D341Med (cell line): Measurements from ENCODE around the gene RBM25.
"Not testable (repeated sequence)": the region's sequence is repeated elsewhere in the genome, so short reads cannot be mapped to it uniquely, and the experiment has no call there.

Experiments used
- DNase-seq: peaks from one replicate; pipeline ENCODE4 v3.0.0; 2012; ENCODE audit warnings: low spot score

Gene RBM25

DNA sequence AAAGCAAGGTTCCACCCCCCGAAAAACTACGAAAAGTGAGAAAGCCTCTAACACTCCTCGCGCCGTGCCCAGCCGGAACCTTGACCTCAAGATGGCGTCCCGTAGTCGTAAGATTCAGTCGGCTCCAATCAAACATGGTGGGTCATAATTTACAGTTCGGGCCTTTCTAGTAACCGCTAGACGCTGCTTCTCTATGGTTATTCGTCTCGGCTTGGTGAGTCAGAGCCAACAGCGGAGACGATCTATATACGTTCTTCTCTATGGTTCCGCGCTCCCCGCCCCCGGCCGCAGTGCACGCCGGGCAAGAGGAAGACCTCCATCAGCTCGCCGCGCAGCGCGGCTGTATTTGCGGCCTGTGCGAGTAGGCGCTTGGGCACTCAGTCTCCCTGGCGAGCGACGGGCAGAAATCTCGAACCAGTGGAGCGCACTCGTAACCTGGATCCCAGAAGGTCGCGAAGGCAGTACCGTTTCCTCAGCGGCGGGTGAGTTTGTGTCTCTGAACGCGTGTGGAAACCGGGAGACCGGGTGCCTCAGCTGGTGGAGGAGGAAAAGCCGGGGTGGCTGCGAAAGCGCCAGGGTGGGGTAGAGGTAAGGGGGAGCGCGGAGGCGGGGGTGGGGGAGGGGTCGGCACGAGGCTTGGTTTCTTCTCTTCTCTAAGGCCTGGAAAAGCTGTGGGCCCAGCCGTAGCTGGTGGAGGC lies at the start of gene RBM25:
RBM25 (plus strand) TSS at position 311 of the 698 bp plus-strand sequence. CDS start 13,108 bp downstream, outside the sequence.
- DNase-seq, result peak; percentile 96

DNA sequence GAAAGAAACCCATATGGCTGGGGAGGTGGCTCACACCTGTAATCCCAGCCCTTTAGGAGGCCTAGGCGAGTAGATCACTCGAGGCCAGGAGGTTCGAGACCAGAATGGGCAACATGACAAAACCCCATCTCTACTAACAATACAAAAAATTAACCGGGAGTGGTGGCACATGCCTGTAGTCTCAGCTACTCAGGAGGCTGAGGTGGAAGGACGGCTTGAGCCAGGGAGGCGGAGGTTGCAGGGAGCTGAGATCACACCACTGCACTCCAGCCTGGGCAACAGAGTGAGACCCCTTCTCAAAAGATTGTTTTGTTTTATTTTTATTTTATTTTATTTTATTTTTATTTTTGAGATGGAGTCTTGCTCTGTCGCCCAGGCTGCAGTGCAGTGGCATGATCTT lies 47.1 kb upstream of the RBM25 start:
- not testable (repeated sequence) for DNase-seq

DNA sequence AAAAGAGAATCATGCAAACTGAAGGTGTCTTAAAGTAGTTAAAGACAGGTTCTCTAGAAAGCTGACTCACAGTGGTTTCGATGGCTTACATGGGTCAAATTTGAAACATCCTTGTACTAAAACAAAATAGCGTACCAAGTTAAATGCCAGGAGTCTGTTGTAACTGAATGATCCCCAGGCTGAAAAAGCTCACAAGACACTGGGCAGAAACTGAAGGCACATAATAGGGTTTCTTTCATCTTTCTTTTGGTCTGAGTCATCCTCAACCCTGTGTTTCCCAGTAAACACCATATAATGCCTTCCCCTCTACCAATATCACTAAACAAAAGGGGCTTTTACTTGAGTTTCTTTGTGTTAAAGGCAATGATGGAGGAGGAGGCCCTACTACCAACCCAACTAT lies 44.2 kb upstream of the RBM25 start:
- DNase-seq, result no peak

DNA sequence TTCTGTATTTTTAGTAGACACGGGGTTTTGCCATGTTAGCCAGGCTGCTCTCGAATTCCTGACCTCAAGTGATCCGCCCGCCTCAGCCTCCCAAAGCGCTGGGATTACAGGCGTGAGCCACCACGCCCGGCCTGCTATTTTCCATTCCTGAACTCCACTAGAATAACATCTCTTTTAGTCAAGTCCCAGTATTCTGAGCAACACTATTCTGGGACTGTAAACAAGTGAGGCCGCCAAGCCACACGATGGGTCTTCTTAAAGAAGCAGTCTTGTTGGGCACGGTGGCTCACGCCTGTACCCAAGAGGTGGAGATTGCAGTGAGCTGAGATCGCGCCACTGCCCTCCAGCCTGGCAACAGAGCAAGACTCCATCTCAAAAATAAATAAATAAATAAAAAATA lies 42.8 kb upstream of the RBM25 start:
- DNase-seq, result not testable (repeated sequence)

DNA sequence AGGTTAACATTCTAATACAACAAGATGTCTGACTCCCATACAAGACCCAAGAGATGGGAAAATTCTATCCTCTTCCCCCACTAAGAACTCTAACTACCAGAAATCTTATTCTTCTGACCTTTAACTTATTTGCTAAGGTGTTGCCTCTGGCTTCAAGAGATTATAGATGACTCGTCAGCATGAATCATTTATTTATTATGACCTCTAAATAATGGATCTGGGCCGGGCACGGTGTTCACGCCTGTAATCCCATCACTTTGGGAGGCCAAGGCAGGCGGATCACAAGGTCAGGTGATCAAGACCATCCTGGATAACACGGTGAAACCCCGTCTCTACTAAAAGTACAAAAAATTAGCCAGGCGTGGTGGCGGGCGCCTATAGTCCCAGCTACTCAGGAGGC lies 42.3 kb upstream of the RBM25 start:
- not testable (repeated sequence) for DNase-seq

DNA sequence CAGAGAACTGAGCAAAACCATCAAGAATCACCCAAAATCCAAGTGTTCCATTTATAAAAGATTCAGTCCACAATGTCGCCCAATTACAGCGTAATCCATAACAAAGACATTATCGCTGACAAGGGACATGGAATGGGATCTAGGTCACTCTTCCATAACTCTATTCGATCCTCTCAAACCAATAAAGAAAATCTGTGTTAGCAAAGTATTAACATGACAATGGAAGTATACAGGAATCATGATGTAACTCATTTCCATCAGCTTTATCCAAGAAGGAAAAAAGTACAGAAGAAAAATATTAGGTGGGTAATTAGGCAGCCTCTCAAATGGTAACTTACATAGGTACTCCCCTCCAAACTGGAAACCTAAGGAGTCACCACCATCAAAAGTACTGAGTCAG lies 36.3 kb upstream of the RBM25 start:
- no peak for DNase-seq

DNA sequence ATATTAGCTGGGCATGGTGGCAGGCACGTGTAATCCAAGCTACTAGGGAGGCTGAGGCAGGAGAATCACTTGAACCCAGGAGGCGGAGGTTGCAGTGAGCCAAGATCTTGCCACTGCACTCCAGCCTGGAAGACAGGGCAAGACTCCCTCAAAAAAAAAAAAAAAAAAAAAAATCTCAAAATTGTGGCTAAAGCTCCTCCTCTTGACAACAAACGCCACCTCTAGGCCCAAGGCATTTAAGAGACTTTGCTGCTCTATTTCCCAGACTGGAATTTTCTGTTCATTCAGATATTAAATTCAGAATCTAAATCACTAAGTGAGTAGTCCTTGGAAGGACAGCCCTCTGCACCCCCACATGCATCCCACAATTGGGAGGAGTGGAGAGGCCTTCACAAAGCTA lies 32.8 kb upstream of the RBM25 start:
- DNase-seq, result no peak

DNA sequence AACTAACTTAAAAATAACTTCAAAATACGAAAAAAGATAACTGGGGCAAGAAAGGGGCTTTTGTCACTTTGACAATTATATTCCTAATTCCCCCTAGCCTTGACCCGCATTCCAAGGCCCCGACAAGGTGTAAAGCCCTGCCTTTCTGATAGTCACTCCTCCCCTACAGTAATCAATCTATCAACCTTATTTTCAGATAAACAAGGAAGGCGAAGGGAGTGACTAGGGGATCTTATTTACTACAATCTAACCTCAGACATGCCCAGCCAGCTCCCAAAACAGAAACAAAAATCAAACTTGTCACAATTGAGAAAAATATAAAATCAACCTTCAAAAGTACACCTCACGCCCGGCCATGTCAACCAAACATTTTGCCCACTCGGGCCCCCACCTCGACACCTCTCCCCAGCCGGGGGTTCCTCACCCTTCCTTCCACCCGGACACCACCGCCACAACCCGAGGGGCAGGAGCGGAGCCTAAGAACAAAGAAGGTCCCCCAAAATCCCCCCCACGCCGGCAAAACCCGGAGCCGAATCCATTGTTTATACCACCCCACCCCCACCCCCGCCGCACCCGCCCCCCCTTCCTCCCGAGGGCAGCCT lies 32.0 kb upstream of the RBM25 start:
- no peak for DNase-seq

DNA sequence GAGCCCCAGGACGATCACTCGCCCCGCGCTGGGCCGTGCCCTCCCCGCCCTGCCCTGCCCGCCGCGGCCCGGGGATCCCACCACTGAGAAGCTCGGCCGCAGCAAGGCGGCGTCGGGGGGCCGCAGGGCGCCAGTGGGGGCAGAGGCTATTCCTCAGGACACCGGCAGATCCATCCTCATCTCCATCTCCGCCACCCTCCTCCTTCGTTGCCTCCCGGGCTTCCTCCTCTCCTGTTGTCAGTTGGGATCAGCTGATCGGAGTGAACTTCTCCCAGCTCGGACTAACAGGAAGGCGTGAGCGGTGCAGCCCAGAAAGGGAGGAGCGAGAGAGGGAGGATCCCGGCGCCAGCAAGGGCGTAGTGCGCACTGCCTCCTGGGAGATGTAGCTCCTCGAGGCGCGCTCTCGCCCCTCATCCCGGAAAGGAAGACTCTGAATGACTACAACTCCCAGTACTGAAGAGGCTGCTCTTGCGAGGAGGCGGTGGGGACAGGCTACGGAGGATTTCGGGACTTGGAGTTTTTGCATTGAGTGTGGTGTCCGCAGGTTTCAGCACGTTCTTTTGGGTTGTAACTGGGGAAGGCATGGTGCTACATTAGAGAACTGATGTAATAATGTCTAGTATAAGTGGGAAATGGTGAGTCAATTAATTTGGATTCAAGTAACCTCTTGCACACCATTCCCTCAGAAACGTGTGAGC lies 31.3 kb upstream of the RBM25 start, which contains the start of gene ZFYVE1:
ZFYVE1 (minus strand) TSS at position 262 of the 698 bp plus-strand sequence. CDS start 2,598 bp downstream, outside the sequence.
- DNase-seq, result peak; percentile 95

DNA sequence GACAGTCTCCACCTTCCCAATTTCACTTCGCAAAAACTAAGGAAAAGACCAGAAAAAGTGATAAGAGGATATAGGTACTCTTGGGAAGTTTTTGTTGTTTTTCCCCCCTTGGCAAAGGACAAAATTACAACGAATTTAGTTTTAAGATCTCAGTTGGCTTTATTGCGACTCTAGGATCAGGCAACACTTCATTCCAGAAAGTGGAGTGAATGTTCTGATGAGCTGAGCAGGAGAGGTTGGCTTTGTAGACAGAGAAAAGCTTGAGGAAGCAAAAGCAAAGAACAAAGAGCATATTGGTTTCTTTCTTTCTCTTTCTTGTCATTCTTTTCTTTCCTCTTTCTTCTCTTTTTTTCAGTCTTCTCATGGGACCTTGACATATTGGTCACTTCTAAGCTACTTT lies 30.8 kb upstream of the RBM25 start:
- no peak for DNase-seq

DNA sequence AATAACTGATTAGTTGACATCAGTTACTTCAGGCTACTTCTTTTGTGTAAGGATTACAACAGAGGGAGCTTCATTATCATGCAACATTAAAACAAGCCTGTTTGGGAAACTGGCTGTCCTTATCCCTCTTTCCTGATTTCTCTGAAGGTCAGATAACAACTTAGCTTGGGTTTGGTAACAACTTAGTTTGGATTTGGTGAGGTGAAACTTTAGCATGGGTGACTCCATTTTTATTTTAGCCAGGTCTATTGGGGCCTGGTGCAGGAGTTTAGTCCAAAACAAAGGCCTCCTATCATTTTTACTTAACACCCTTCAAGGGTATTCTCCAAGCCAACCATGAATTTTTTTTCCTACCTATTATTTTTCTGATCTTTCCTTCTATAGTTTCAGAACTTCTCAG lies 30.4 kb upstream of the RBM25 start:
- no peak for DNase-seq

DNA sequence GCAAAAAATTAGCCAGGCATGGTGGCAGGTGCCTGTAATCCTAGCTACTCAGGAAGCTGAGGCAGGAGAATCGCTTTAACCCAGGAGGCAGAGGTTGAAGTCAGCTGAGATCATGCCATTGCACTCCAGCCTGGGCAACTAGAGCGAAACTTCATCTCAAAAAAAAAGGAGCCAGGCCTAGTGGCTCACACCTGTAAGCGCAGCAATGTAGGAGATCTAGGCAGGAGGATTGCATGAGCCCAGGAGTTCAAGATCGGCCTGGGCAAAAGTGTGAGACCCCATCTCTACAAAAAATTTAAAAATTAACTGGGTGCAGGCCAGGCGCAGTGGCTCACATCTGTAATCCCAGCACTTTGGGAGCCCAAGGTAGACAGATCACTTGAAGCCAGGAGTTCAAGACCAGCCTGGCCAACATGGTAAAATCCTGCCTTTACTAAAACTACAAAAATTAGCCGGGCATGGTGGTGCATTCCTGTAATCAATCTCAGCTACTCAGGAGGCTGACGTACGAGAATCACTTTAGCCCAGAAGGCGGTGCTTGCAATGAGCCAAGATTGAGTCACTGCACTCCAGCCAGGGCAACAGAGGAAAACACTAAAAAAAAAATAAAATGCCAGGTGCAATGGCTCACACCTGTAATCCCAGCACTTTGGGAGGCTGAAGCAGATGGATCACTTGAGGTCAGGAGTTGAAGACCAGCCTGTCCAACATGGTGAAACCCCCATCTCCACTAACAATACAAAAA lies 21.5 kb upstream of the RBM25 start:
- DNase-seq, result not testable (repeated sequence)

DNA sequence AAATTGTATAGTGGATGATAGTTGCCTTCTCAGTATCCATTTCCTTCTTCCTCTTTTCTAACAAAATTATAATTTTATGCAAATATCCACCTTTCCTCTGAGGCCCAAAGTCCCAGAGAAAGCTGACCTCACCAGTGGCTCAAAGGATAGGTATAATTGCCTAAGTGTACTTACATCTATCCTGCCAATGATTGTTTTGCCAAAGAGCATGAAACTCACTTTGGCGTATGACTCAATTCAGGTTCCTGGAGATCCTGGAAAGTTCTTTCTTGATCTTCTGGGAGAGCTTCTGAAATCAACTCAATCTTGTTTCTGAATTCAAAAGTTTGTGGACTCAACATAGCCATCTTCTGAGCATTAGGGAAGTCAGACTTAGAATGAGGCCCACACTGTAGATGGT lies 10.5 kb upstream of the RBM25 start:
- no peak for DNase-seq

DNA sequence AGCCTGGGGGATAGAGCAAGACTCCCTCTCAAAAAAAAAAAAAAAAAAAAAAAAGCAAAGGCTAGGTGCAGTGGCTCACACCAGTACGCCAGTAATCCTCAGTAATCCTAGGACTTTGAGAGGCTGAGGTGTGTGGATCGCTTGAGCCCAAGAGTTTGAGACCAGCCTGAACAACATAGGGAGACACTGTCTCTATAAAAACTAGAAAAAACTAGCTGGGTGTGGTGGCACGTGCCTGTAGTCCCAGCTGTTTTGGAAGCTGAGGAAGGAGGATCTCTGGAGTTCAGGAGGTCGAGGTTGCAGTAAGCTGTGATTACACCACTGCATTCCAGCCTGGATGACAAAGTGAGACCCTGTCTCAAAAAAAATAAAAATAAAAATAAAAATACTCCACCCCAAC lies 8.9 kb upstream of the RBM25 start:
- DNase-seq, result no peak

DNA sequence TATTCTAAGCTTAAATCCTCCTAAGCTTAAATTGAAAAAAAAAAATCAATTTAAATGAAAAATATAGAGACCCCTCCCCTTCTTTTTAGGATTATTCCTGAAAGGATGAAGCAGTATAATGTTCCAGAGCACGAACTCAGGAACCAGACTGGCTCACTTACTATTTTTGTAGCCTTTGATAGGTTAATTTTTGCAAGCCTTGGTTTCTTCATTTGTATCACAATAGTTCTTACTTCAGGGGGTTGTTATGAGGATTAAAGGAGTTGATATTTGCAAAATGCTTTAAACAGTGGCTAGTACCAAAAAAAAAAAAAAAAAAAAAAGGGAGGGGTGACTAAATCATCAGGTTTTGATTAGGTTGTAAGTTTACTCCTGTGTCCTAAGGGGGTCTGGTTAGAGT lies 3.1 kb upstream of the RBM25 start:
- DNase-seq, result no peak

DNA sequence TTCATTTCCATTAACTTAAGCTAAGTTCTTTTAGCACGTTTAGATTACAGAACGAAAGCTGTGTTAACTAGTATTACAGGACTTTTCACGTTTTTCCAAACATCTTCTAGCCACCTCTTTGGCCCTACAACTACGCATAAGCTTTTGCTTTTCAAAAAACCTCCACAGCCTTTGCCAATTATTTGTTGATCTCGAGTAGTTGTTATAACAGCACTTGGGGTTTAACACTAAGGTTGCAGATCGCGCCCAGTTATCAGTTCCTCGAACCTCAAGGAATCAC lies 450 bp upstream of the RBM25 start:
- no peak for DNase-seq

DNA sequence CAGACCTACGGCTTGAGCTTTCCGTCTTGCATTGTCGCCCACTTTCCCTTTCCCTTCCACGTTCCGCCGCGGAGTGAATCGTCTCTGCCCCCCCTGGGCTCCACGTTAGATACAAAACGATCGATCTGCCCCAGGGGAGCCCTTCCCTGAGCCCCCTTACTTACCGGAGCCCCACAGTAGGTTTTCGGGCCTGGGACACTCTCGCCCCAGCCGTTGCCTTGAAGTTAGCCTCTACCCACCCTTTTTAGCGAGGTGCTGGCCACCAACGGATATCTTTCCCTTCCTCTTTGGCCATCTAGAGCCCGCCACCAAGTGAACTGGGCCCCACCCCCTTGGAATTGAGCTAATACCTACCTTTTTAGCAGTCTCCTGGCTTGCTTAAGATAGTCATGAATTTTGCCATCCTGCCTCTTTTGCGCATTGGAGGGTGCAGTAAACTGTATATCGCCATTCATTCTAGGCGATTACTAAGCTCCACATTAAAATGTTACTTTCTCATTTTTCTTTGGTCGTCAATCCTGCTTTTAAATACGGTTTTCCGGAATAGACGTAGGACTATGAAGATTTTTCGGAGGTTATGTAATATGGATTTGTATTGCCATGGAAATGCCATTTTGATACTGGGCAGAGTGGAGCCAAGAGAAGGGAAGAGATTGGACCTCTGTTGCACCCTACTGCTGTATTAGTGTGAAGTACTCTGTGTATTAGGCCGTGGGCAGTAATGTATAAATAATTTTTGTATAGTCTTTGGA lies 764 bp downstream of the RBM25 start:
- peak; percentile 39 for DNase-seq

DNA sequence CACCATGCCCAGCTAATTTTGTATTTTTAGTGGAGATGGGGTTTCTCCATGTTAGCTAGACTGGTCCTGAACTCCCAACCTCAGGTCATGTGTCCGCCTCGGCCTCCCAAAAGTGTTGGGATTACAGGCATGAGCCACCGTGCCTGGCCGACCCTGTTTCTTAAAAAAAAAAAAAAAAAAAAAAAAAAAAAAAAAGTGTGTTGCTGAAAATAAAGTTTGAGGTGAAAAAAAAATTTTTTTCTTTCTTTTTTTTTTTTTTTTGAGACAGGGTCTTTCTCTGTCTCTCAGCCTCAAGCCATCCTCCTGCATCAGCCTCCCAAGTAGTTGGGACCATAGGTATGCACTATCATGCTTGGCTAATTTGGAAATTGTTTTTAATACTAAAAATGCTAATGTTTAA lies 11.3 kb downstream of the RBM25 start:
- DNase-seq, result no peak

DNA sequence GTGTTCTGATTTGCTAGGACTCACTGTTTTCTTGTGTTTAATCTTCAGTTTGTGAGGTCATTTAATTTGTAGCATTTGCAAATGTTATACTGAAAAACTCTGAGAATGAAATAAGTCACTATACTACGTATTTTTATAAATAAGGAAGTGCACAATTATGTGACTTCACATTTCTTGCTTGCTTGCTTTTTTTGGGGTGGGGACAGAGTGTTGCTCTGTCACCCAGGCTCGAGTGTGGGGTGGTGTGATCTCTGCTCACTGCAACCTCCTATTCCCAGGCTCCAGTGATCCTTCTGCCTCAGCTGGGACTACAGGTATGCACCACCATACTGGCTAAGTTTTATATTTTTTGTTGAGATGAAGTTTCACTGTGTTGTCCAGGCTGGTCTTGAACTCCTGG lies 32.7 kb downstream of the RBM25 start:
- DNase-seq, result no peak

DNA sequence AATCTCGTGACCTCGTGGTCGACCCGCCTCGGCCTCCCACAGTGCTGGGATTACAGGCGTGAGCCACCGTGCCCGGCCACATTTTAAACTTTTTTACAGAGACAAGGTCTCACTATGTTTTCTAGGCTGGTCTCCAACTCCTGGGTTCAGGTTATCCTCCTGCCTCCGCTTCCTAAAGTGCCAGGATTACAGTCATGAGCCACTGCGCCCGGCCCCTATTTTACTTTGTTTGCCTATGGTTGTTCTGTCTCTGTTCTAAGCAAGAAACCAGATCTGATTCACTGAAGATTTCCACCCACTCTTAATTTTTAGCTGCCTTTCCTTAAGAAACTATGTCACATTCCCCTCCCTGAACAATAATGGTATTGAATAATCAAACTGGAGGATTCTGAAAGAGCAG lies 39.1 kb downstream of the RBM25 start:
- DNase-seq, result no peak

DNA sequence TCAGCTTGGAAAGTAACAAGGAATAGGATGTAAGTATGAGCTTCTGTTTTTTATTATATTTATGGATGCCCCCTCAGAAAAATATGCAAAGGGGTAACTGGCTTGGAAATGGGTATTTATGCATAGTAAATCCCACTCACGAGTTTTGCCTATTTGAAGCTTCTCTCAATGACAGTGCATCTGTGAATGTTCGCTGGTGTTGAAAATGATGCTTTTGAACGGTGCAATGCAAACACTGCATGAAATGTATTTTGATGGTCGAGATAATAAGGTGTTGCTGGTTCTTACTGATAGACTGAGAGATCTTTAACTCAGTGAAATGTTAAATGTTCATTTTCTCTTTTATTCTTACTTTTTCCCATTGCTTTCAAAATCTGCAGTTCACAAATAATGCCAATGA lies 42.0 kb downstream of the RBM25 start:
- no peak for DNase-seq
